AML-193 (cell line): ENCODE results near the gene OSBPL6.
"Not testable (repeated sequence)": the region's sequence is repeated elsewhere in the genome, so short reads cannot be mapped to it uniquely, and the experiment has no call there.

Experiments used
- DNase-seq, 2 experiments: peaks; one replicate each; lab custom pipeline; 2025; lab: John Stamatoyannopoulos, UW

Gene OSBPL6

DNA sequence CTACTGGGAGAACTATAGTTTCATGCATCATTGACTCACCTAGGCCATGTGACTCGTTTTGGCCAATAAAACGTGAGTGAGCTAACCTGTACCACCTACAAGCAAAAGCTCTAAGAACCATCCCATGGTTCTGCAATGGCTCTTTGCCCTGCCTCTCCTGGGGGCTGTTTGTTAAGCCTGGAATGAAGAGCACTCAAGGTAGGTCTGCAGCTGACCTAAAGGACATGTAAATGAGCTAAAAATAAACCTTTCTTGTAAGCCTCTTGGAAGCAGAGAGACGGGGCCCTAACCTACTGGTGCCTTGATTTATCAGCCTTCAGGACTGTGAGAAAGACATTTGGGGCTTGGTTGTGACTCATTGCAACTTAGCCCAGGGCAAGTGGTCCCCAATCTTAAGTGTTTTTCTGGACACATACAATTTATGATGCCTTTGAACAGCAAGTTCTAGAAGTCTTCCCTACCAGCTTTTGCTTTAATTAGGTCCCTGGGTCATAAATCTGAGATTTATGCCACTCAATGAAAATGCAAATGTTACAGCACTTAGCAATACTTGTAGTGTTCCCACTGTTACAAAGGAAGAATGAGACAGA, 107.4 kb downstream of the OSBPL6 start:
- no peak for DNase-seq

DNA sequence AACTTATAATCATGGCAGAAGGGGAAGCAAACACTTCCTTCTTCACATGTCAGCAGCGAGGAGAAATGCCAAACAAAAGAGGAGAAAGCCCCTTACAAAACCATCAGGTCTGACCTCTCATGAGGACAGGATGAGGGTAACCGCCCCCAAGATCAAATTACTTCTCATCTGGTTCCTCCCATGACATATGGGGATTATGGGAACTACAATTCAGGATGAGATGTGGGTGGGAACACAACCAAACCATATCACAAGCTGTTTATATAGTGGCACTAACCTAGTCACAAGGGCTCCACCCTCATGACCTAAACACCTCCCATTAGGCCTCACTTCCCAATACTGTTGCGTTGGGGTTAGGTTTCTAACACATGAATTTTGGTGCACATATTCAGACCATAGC, 110.0 kb downstream of the OSBPL6 start:
- no peak for DNase-seq

- peak; percentile 30 to 35 for DNase-seq
These were observed 112.2 kb downstream of the OSBPL6 start for GRCh38 chr2:178306352-178307073.

DNA sequence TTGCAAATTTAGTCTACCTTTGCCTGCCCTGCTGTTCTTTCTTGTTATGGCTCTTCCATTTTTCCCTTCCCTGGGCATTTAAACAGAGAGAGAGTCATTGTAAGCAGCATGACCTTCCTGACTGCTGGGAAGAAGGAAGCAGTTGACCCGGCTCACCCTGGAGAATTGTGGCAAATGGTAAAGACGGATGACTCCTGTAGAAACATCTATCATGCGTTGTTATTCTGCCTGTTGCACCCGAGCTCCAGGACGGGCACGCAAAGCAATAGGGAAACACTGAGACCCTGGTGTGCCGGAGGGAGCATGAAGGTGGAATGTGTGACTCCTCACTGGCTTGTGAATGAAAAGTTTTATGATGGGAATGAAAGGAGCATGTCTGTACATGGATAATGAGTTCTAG, 113.3 kb downstream of the OSBPL6 start:
- no peak for DNase-seq

GRCh38 chr2:178309541-178309940, 115.2 kb downstream of the OSBPL6 start:
- DNase-seq = no peak

GRCh38 chr2:178315078-178315477, 120.8 kb downstream of the OSBPL6 start:
- DNase-seq = no peak

GRCh38 chr2:178315488-178315948, 121.2 kb downstream of the OSBPL6 start:
- DNase-seq = no peak

DNA sequence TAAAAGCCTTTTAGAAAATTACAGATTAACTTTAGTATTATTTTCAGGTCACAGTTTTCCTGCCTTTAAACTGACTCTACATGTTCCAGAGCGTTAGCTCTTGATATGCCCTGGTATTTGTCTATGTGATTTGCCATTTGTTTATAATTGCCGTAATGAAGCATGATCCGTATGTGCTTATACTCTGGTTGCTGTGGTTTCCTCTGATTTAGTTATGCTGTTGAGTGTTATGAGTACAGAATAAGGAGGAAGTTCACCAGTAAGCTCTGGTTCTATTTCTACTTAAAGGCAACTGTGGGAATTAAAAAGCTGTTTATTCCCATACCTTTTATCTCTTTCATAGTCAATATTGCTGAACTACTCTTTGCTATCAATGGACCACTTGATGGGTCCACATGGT, 123.5 kb downstream of the OSBPL6 start:
- no peak for DNase-seq

DNA sequence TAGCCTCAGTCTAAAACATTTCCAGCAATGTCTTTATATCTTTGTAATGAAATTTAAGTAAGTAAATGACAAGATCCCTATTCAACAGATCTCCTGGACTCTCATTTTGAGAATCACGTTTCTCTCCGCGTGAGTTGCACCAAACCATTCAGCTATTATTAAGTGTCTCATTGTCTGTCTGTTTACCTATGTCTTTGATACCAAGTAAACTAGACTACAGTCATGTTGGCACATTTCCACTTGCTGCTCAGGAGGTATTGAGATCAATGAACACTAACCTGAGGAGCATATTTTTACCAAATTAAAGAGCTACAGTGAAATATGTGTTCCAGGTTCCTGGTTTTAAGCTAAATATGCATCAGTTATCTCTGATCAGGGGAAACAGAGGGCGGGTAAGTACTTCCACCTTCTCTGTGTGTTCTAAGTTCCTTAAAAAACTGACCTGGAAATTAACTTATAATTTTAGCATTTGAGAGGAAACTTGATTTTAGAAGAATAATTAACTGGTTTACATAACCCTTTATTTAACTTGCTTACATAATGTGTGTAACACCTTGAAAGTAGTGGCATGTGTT, 125.8 kb downstream of the OSBPL6 start:
- DNase-seq = no peak

- DNase-seq = no peak
These were observed 127.8 kb downstream of the OSBPL6 start for GRCh38 chr2:178322068-178322467.

DNA sequence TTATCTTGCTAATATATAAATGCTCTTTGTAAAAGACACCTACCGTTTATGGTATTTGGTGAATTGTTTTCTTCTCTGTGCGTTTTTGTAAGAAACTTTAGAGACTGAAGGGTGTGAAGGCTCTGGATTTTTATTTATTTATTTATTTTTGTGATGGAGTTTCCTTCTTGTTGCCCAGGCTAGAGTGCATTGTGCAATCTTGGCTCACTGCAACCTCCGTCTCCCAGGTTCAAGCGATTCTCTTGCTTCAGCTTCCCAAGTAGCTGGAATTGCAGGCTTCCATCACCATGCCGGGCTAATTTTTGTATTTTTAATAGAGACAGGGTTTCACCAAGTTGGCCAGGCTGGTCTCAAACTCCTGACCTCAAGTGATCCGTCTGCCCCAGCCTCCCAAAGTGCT, 129.0 kb downstream of the OSBPL6 start:
- DNase-seq = not testable (repeated sequence)

- no peak for DNase-seq
These were observed 129.8 kb downstream of the OSBPL6 start for GRCh38 chr2:178324077-178324476.

GRCh38 chr2:178325268-178325667, 131.0 kb downstream of the OSBPL6 start:
- no peak for DNase-seq

- DNase-seq = no peak
These were observed 133.2 kb downstream of the OSBPL6 start for GRCh38 chr2:178327516-178327915.

DNA sequence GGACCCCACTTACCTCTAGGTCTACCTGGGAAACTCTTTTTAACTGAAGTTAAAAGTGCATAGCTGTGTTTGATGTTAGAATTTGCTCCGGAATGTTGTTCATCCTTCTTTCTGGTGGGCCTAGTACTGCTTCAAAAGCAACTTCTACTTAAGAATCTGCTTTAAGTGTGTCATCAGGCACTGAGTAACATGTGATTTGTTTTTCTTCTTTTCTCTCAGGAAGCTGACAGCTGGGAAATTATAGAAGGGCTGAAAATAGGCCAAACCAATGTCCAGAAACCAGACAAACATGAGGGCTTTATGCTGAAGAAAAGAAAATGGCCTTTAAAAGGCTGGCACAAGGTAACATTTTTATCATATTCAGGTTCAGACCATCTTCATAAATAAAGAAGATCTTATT, 133.7 kb downstream of the OSBPL6 start:
- DNase-seq = no peak

DNA sequence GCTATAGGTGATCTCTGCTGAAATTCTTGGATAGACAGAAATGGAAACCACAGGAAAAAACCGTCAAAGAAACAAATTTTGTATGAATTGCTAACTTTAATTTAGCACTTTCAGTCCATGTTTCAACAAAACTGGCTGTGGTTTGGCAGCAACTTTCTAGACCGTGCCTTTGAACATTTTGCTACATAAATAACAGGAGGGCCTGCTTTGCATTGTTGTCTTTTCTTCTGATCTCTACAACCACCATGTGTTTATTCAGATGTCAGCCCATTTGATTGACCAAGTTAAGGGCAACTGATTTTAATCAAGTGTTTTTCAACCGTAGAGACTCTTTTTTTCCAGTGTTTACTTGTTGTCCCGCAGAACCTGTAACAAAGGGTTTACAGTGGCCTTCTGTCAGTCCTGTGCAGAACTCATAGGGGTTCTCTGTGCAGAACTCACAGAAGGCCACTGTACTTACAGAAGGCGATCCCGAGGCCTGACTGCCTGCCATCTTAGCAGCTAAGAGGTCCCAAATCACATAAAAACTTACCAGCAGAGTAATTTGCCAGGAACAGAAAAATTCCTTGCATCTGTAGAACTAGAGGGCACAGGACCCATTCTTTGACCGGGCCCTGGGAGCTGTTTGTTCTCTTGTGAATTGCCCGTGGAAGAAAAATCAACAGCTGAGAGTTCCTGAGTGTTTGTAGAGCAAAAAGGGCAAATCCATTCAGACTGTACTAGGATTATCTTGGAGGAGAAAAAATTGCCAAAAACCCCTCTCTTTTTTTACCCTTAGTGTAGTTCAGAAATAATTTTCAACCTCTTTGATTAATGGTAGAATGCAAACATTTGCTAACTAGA, 136.1 kb downstream of the OSBPL6 start:
- no peak for DNase-seq

DNA sequence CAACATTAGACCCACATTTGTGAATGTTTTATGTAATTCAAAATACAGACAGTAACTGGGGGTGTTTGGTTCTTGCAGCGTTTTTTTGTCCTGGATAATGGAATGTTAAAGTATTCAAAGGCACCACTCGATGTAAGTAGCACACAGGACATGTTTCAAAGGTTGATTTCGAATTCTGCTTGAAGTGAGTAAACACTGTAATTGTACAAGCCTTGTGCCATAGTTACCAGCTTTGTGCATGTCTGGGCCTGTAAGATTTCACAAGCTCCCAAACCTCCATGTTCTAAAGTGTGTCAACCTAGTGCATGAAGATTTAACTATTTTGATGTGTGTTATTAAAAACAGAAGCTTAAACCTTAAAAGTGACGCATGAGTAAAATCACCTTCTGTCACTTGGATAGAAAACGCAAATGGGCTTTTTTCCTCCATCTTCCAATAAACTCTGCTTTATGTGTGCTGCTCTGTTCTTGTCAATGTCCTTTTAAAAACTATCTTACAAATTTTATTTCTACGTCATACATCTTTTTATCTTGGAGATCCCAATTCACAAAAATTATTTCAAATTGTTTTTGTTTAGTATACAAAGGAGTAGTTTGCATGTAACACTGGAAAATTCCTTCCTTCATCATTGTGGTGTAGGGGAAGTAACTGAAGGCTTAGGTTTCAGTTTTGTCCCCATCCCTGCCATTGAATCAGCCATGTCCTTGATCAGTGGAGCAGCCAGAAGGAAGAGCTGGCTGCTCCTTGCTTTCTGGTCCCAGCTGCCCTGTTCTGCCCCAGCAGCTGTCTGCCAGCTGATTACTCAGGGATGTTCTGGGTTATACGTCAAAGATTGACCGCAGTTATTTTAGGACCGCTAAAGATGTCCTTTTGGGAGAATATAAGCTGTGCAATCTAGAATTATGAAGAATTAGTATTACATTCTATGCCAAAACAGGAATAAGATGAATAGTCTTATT, 137.4 kb downstream of the OSBPL6 start:
- no peak for DNase-seq

- no peak for DNase-seq
These were observed 139.5 kb downstream of the OSBPL6 start for GRCh38 chr2:178333851-178334250.

- DNase-seq = no peak
These were observed 140.9 kb downstream of the OSBPL6 start for GRCh38 chr2:178335230-178335629.

DNA sequence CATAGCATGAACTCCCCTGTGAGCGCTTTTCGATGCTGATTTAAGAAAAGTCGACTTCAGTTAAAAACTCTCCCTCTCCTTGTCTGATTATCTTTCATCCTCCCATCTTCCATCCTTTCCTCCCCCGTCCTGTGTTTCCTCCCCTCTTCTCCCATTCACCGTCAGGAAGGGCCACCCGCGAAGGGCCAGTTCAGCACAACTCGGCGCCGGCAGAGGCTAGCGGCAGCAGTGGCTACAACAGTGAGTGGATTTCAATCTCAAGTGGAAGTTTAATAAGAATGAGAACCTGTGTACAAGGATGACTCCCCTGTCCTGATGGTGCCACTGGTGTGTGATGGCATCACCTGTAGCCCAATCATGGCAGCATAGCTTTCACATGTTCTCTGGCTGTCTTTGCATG, 149.8 kb downstream of the OSBPL6 start:
- no peak for DNase-seq

GRCh38 chr2:178345951-178346350, 151.6 kb downstream of the OSBPL6 start:
- no peak for DNase-seq
